K562 (cell line): ENCODE measurements around the gene SLC66A3. TPM values are rescaled to one million over a fixed set of nuclear protein-coding genes. Genes with fewer than 3 reads are reported as not detected.

ENCODE experiments used
- ATAC-seq: fragments of 200-7000 bp; cut with Tn5 transposase; 3 replicates; pipeline ENCODE4 v1.9.1; 2020; ENCODE audit warnings: moderate library complexity
- BruUV-seq: library from RNA; stranded (reverse); fragments of 400-500 nt; replicated peaks from 2 replicates; lab custom pipeline; 2021; lab: Mats Ljungman, UMichigan
- CTCF ChIA-PET: fragments of 300-600 bp; formaldehyde crosslinking; extraction: SDS; loops from one replicate; lab custom pipeline; 2021; ENCODE audit warnings: low intra/inter-chr PET ratio; lab: Yijun Ruan, JAX
- POLR2A ChIA-PET: fragments of 300-600, 350-650 bp; sonication (Branson Sonifier 250); formaldehyde crosslinking; extraction: SDS; loops from one replicate; lab custom pipeline; 2021; ENCODE audit warnings: antibody characterized with exemption, inconsistent platforms; lab: Yijun Ruan, JAX
- DNase-seq, 4 experiments: peaks; one replicate each; pipeline versions ENCODE4 v3.0.0 to v3.0.0-alpha.2; 2011 to 2018; ENCODE audit warnings: low spot score in 3 of 4, mixed read lengths in 3 of 4; ENCODE audit errors: extremely low read depth in 1 of 4
- FAIRE-seq: peaks from 2 replicates; lab custom pipeline; 2011; peaks lifted over from hg19 to GRCh38; lab: Jason Lieb, UNC
- H2AFZ ChIP-seq: 2 replicates; pipeline ENCODE4 v1.6.0; 2011; ENCODE audit warnings: low read depth, low read length, control low read depth, inconsistent platforms
- H3K27ac ChIP-seq: fragments of 200-600 bp; 3 replicates; pipeline ENCODE4 v1.8.0; 2011; ENCODE audit warnings: low read depth, mild to moderate bottlenecking, control low read depth, inconsistent platforms, low read length, moderate library complexity, mixed read lengths; ENCODE audit errors: extremely low read depth
- H3K27me3 ChIP-seq, 2 experiments: fragments of 300-600 bp in 1 of 2; 2 replicates in 1 of 2; 3 replicates in 1 of 2; pipeline versions ENCODE4 v1.6.0 to v1.8.0; 2011; ENCODE audit warnings: inconsistent platforms in 2 of 2, low read length in 2 of 2, mild to moderate bottlenecking in 1 of 2, mixed read lengths in 1 of 2, moderate library complexity in 1 of 2; ENCODE audit not compliant: control insufficient read depth in 2 of 2, insufficient read depth in 2 of 2
- H3K36me3 ChIP-seq: fragments of 300-600 bp; 3 replicates; pipeline ENCODE4 v1.8.0; 2011; ENCODE audit warnings: mild to moderate bottlenecking, low read length, inconsistent platforms; ENCODE audit not compliant: control insufficient read depth, insufficient read depth
- H3K4me1 ChIP-seq, 2 experiments: fragments of 200-600 bp in 1 of 2; replicated peaks in 1 of 2; 2 replicates in 1 of 2; 3 replicates in 1 of 2; pipeline versions ENCODE4 v1.5.1 to v1.8.0; 2011; ENCODE audit warnings: inconsistent platforms in 2 of 2, low read length in 2 of 2, mild to moderate bottlenecking in 1 of 2, mixed read lengths in 1 of 2, moderate library complexity in 1 of 2; ENCODE audit not compliant: control insufficient read depth in 2 of 2, insufficient read depth in 2 of 2
- H3K4me2 ChIP-seq: 2 replicates; pipeline ENCODE4 v1.6.1; 2011; ENCODE audit warnings: low read length, control low read depth, inconsistent platforms, mixed read lengths; ENCODE audit not compliant: insufficient read depth
- H3K4me3 ChIP-seq: fragments of 200-600 bp; sonication (generic), shearing (Covaris generic); 2 replicates; pipeline ENCODE4 v1.5.1; 2016; ENCODE audit warnings: control low read depth, inconsistent platforms
- H3K79me2 ChIP-seq: fragments of 200-600 bp; 3 replicates; pipeline ENCODE4 v1.8.0; 2011; ENCODE audit warnings: low read length, inconsistent platforms; ENCODE audit not compliant: control insufficient read depth, insufficient read depth
- H3K9ac ChIP-seq, 2 experiments: 2 replicates each; pipeline versions ENCODE4 v1.6.0 to v1.6.1; 2011; ENCODE audit warnings: low read depth in 2 of 2, low read length in 2 of 2, control low read depth in 1 of 2, inconsistent platforms in 1 of 2, mild to moderate bottlenecking in 1 of 2, mixed read lengths in 1 of 2; ENCODE audit not compliant: insufficient read depth in 1 of 2
- H3K9me1 ChIP-seq: one replicate; pipeline ENCODE4 v1.6.0; 2011; ENCODE audit warnings: inconsistent platforms, mild to moderate bottlenecking, low read length, moderate library complexity; ENCODE audit not compliant: control insufficient read depth, insufficient read depth
- H3K9me3 ChIP-seq: replicated peaks from 2 replicates; pipeline ENCODE4 v1.5.1; 2011; ENCODE audit warnings: low read depth, low read length, inconsistent platforms; ENCODE audit not compliant: control insufficient read depth, insufficient read depth
- H4K20me1 ChIP-seq: replicated peaks from 2 replicates; pipeline ENCODE4 v1.6.1; 2011; ENCODE audit warnings: low read length, inconsistent platforms, mixed read lengths; ENCODE audit not compliant: control insufficient read depth, insufficient read depth
- ADNP ChIP-seq: fragments of 200-800 bp; sonication (Bioruptor generic); IDR thresholded peaks from 2 replicates; pipeline ENCODE4 v1.6.1; 2016; ENCODE audit warnings: missing genetic modification characterization, missing compliant biosample characterization
- EWSR1 ChIP-seq: fragments of 450-650 bp; IDR thresholded peaks from 2 replicates; pipeline ENCODE4 v1.6.1; 2018; ENCODE audit warnings: borderline replicate concordance, mild to moderate bottlenecking, low read depth, moderate library complexity; ENCODE audit not compliant: partially characterized antibody
- FOXA3 ChIP-seq, 2 experiments: fragments of 450-650 bp in 1 of 2; sonication (generic) in 1 of 2; formaldehyde crosslinking; IDR thresholded peaks in 1 of 2; conservative IDR thresholded peaks in 1 of 2; 2 replicates each; pipeline versions ENCODE4 v1.4.0 to v1.8.0; 2020 to 2022; ENCODE audit warnings: mild to moderate bottlenecking in 2 of 2, missing genetic modification reagents in 1 of 2
- FOXJ3 ChIP-seq: sonication (generic); formaldehyde crosslinking; IDR thresholded peaks from 2 replicates; pipeline ENCODE4 v1.4.0; 2020; ENCODE audit warnings: mild to moderate bottlenecking, missing genetic modification reagents
- HDAC1 ChIP-seq, 2 experiments: fragments of 450-650 bp; IDR thresholded peaks; 2 replicates each; pipeline ENCODE4 v1.6.1; 2016 to 2017; ENCODE audit warnings: inconsistent platforms in 1 of 2, mild to moderate bottlenecking in 1 of 2, moderate library complexity in 1 of 2
- HNRNPK ChIP-seq: fragments of 200-400 bp; formaldehyde crosslinking; IDR thresholded peaks from one replicate; pipeline ENCODE4 v1.6.1; 2018; ENCODE audit warnings: mild to moderate bottlenecking, low read depth, low read length; ENCODE audit not compliant: poor library complexity, severe bottlenecking
- MTA2 ChIP-seq: fragments of 450-650 bp; IDR thresholded peaks from 2 replicates; pipeline ENCODE4 v1.6.1; 2016; ENCODE audit warnings: low read depth
- MXD1 ChIP-seq: fragments of 250-450 bp; sonication (Bioruptor Pico); IDR thresholded peaks from 2 replicates; pipeline ENCODE4 v1.8.0; 2021; ENCODE audit warnings: borderline replicate concordance, mild to moderate bottlenecking, moderate library complexity; ENCODE audit not compliant: poor library complexity, severe bottlenecking
- POU5F1 ChIP-seq: fragments of 150-350 bp; IDR thresholded peaks from 2 replicates; pipeline ENCODE4 v1.6.1; 2014; ENCODE audit warnings: borderline replicate concordance, low read length, low read depth, mild to moderate bottlenecking; ENCODE audit not compliant: partially characterized antibody
- RBM39 ChIP-seq: fragments of 200-400 bp; formaldehyde crosslinking; optimal IDR thresholded peaks from 2 replicates; pipeline ENCODE3; 2018; ENCODE audit warnings: low read depth, low read length
- RHOXF2B ChIP-seq: fragments of 250-450 bp; sonication (Bioruptor Pico); conservative IDR thresholded peaks from 2 replicates; pipeline ENCODE4 v1.5.1; 2021
- SLC30A9 ChIP-seq: fragments of 250-450 bp; sonication (Bioruptor Pico); IDR thresholded peaks from 2 replicates; pipeline ENCODE4 v1.8.0; 2022; ENCODE audit warnings: mild to moderate bottlenecking, moderate library complexity
- SNAPC5 ChIP-seq: fragments of 250-450 bp; sonication (Bioruptor Pico); IDR thresholded peaks from 2 replicates; pipeline ENCODE4 v1.8.0; 2021; ENCODE audit warnings: moderate library complexity, mild to moderate bottlenecking, inconsistent platforms
- SP1 ChIP-seq: sonication (generic); formaldehyde crosslinking; IDR thresholded peaks from 2 replicates; pipeline ENCODE4 v1.8.1; 2022; ENCODE audit warnings: mild to moderate bottlenecking, missing genetic modification reagents
- TBP ChIP-seq: optimal IDR thresholded peaks from 2 replicates; pipeline ENCODE3; 2011; ENCODE audit warnings: low read depth, low read length, improper control_type of control experiment
- ZNF146 ChIP-seq: IDR thresholded peaks from one replicate; pipeline ENCODE4 v1.6.1; 2018; ENCODE audit warnings: missing compliant biosample characterization; ENCODE audit not compliant: unreplicated experiment
- ZNF830 ChIP-seq: fragments of 250-450 bp; sonication (Bioruptor Pico); IDR thresholded peaks from 2 replicates; pipeline ENCODE4 v1.5.0; 2021; ENCODE audit warnings: mild to moderate bottlenecking
- WGBS: fragments of 100-300 bp; shearing (Covaris generic); methylation state at CpG from one replicate; pipeline ENCODE4 v1.1.6; 2016; ENCODE audit warnings: low coverage, mixed read lengths; ENCODE audit not compliant: insufficient coverage; ENCODE audit errors: missing lambda C conversion rate; 5-methylcytosine and 5-hydroxymethylcytosine counted together
- in situ Hi-C: fragments of 300-500 bp; cut with MboI; formaldehyde crosslinking; loops from 4 replicates; pipeline ENCODE4 v1.15.0; 2018; ENCODE audit warnings: inconsistent platforms, mixed read lengths
- intact Hi-C: fragments of 100-400 bp; cut with micrococcal nuclease; formaldehyde crosslinking; loops from 2 replicates; pipeline ENCODE4 v1.14.2; 2022
- polyA plus RNA-seq, 8 experiments: library from polyadenylated mRNA; depleted of rRNA in 4 of 8; stranded (reverse) in 5 of 8; unstranded in 3 of 8; fragments of >200 nt; fragmentation: Nextera tagmentation in 2 of 8; fragmentation: Illumina TruSeq in 1 of 8; extraction: Ambion mirVana in 2 of 8; extraction: Trizol in 1 of 8; gene quantifications; 2 replicates each; pipeline versions ENCODE4 v1.2.1 to v1.2.3, GENCODE V29; 2011 to 2014; ENCODE audit warnings: inconsistent platforms in 1 of 8, missing spikeins in 1 of 8
- total RNA-seq, 7 experiments: library from RNA; depleted of rRNA in 6 of 7; stranded (reverse); fragments of >200 nt in 6 of 7; fragmentation: Illumina TruSeq in 2 of 7; extraction: Trizol in 2 of 7; gene quantifications; 2 replicates each; pipeline versions ENCODE4 v1.2.1 to v1.2.3, GENCODE V29; 2011 to 2021; ENCODE audit warnings: low replicate concordance in 1 of 7

Gene SLC66A3
- total and polyA plus RNA-seq, 9 of the 15 experiments (the other 6 are each of a cell fraction or from before 2014, with no cell fraction given), result 2.8 to 30.0 (median 9.1) TPM

- no peak for TF ChIP-seq FOXA3 (CRISPR knock-in tag; conservative IDR thresholded peaks at IDR 0.05 in 1 of 2, IDR thresholded peaks at IDR 0.05 in 1 of 2)
- TF ChIP-seq RBM39, result no peak
- TF ChIP-seq MXD1 (CRISPR knock-in tag), result no peak
- no peak for TF ChIP-seq HNRNPK
- no peak for TF ChIP-seq HDAC1 (IDR thresholded peaks at IDR 0.05)
- TF ChIP-seq FOXJ3 (CRISPR knock-in tag), result no peak
- no peak for TF ChIP-seq SLC30A9 (CRISPR knock-in tag)
These were observed 24.6 kb downstream of the SLC66A3 start (continued) for GRCh38 chr2:11179899-11180298.

GRCh38 chr2:11180653-11181052, 25.4 kb downstream of the SLC66A3 start:
- no peak overlapping the region for H3K9ac ChIP-seq
- no peak for TF ChIP-seq TBP
- no peak for TF ChIP-seq ZNF830
- no peak for TF ChIP-seq ZNF146 (CRISPR knock-in tag)
- TF ChIP-seq SP1, result no peak
- TF ChIP-seq POU5F1, result no peak
- no peak for TF ChIP-seq ADNP
- TF ChIP-seq SNAPC5 (CRISPR knock-in tag), result no peak
- TF ChIP-seq EWSR1, result no peak
- no peak for TF ChIP-seq RHOXF2B
- TF ChIP-seq MTA2, result no peak
- H3K9me3 ChIP-seq, result no peaks in the 10 kb centered on the region
- 88% methylated on average over 6 of the region's 6 CpGs for WGBS
- no peak overlapping the region for H2AFZ ChIP-seq
- ATAC-seq (no peak), DNase-seq (no peak), FAIRE-seq (no peak)
- no TSS peak for BruUV-seq
- no peaks in the 10 kb centered on the region for H3K79me2 ChIP-seq
- intact Hi-C loops (no loop called here), in situ Hi-C loops (no loop called here)
- ChIA-PET POLR2A (no interaction called here), CTCF (no interaction called here)
- H3K36me3 ChIP-seq, result peaks cover 22% of the 10 kb centered on the region
- no peaks in the 10 kb centered on the region for H4K20me1 ChIP-seq
- no peak overlapping the region for H3K4me3 ChIP-seq
- H3K9me1 ChIP-seq, result no peaks in the 10 kb centered on the region
- H3K4me2 ChIP-seq, result no peak overlapping the region
- no peaks in the 10 kb centered on the region for H3K27me3 ChIP-seq
- no peaks in the 10 kb centered on the region for H3K4me1 ChIP-seq
- no peak overlapping the region for H3K27ac ChIP-seq
